Calu3 (cell line): ENCODE results near the gene CYB561D1. TPM values are rescaled to one million over a fixed set of nuclear protein-coding genes. Genes with fewer than 3 reads are reported as not detected.

Experiments used
- BruUV-seq: library from RNA; stranded (reverse); fragments of 400-500 nt; replicated peaks from 2 replicates; lab custom pipeline; 2021; lab: Mats Ljungman, UMichigan
- CTCF ChIA-PET: fragments of 300-600 bp; sonication (Branson Sonifier 250); formaldehyde crosslinking; loops from one replicate; lab custom pipeline; 2022; ENCODE audit warnings: antibody characterized with exemption; lab: Charles Lee
- DNase-seq: peaks from one replicate; pipeline ENCODE4 v3.0.0; 2022
- H3K27ac Mint-ChIP-seq: one replicate; pipeline ENCODE4 v1.8.0; 2022; ENCODE audit warnings: mixed read lengths; ENCODE audit not compliant: unreplicated experiment
- H3K27me3 Mint-ChIP-seq: one replicate; pipeline ENCODE4 v1.8.0; 2022; ENCODE audit warnings: mixed read lengths; ENCODE audit not compliant: unreplicated experiment
- H3K36me3 Mint-ChIP-seq: one replicate; pipeline ENCODE4 v1.8.0; 2022; ENCODE audit warnings: mild to moderate bottlenecking, moderate library complexity, mixed read lengths; ENCODE audit not compliant: insufficient read depth, unreplicated experiment
- H3K4me1 Mint-ChIP-seq: one replicate; pipeline ENCODE4 v1.8.0; 2022; ENCODE audit warnings: mild to moderate bottlenecking, low read depth, mixed read lengths; ENCODE audit not compliant: unreplicated experiment
- H3K4me3 Mint-ChIP-seq: one replicate; pipeline ENCODE4 v1.8.0; 2022; ENCODE audit warnings: mild to moderate bottlenecking, low read depth, moderate library complexity, mixed read lengths; ENCODE audit not compliant: unreplicated experiment
- H3K9me3 Mint-ChIP-seq: one replicate; pipeline ENCODE4 v1.8.0; 2022; ENCODE audit warnings: low read depth, mixed read lengths; ENCODE audit not compliant: unreplicated experiment
- intact Hi-C: fragments of 100-400 bp; cut with micrococcal nuclease; formaldehyde crosslinking; loops from one replicate; pipeline ENCODE4 v1.10.0; 2022; ENCODE audit not compliant: unreplicated experiment
- total RNA-seq: library from RNA; stranded (reverse); gene quantifications from 2 replicates; pipeline ENCODE4 v1.2.3, GENCODE V29; 2022
- TF ChIP-seq, protein P1 (sequence below): fragments of 200-600 bp; IDR thresholded peaks from one replicate; pipeline ENCODE4 v1.8.0; 2022; ENCODE audit warnings: antibody characterized with exemption; ENCODE audit not compliant: unreplicated experiment

The CYB561D1 gene
- total RNA-seq, 1 experiment from 2014 or later: 9.0 TPM

DNA sequence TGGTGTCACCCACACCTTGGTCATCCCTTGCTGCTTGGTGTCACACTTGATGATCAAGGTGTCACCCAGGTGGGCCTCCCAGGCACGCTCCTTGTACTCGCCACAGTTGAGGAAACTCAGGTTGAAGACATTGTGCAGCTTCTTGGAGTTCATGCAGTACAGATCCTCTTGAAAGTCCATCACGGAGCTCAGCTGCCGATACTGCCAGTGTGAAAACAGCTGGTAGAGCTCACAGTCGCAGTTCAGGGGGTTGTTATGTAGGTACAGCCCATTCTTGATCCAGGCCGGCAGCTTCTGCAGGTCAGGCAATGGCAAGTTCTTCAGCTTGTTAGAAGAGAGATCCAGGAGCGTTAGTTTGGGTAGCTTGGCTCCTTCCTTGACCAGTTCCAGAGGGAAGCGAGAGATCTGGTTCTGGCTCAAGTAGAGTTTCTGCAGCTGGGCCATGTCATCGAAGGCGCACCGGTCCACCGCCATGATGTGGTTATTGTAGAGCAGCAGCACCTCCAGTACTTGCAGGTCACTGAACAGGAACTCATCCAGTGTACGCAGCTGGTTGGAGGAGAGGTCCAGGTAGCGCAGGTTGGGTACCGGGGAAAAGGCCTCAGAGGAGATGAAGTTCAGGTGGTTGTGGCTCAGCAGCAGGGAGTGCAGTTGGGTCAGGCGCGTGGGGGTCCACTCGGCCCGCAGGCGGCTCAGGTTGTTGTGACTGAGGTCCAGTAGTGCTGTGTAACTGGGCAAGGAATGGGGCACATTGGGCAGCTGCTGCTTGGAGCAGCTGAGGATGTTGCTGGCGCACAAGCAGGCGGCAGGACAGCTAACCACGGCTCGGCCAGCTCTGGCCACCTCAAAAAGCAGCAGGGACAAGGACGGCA lies 14.3 kb downstream of the CYB561D1 start:
- H3K9me3 Mint-ChIP-seq: no peaks in the 10 kb centered on the region

DNA sequence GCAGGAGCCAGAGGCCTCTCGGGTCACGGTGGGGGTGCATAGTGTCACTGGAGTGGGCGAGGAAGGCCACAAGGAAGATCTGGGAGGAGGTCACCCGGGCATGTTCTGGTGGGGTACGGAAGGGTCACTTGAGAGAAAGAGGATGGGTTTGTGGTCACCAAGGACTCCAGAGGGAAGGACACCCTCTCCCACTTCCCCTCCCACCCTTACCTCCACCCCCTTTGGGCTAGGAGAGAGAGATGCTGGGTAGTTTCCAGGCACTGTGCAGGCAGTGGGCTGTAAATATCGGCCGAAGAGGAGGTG lies 14.9 kb downstream of the CYB561D1 start:
- DNase-seq: no peak
- CTCF ChIA-PET: no interaction called here
- H3K27ac Mint-ChIP-seq: peak overlapping the region; percentile 58
- H3K36me3 Mint-ChIP-seq: no peaks in the 10 kb centered on the region
- no peaks in the 10 kb centered on the region for H3K9me3 Mint-ChIP-seq
- TF ChIP-seq, protein P1, sequence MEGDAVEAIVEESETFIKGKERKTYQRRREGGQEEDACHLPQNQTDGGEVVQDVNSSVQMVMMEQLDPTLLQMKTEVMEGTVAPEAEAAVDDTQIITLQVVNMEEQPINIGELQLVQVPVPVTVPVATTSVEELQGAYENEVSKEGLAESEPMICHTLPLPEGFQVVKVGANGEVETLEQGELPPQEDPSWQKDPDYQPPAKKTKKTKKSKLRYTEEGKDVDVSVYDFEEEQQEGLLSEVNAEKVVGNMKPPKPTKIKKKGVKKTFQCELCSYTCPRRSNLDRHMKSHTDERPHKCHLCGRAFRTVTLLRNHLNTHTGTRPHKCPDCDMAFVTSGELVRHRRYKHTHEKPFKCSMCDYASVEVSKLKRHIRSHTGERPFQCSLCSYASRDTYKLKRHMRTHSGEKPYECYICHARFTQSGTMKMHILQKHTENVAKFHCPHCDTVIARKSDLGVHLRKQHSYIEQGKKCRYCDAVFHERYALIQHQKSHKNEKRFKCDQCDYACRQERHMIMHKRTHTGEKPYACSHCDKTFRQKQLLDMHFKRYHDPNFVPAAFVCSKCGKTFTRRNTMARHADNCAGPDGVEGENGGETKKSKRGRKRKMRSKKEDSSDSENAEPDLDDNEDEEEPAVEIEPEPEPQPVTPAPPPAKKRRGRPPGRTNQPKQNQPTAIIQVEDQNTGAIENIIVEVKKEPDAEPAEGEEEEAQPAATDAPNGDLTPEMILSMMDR: no peak
- BruUV-seq: no TSS peak
- H3K4me3 Mint-ChIP-seq: peak overlapping the region; percentile 64
- peaks cover 40% of the 10 kb centered on the region for H3K27me3 Mint-ChIP-seq
- peaks cover 9% of the 10 kb centered on the region for H3K4me1 Mint-ChIP-seq
- intact Hi-C loops: no loop called here

More for the DNA sequence above, 14.3 kb downstream of the CYB561D1 start:
- TF ChIP-seq, protein P1: no peak
- H3K4me3 Mint-ChIP-seq: peak overlapping the region; percentile 64
- H3K4me1 Mint-ChIP-seq: peaks cover 9% of the 10 kb centered on the region
- CTCF ChIA-PET: interaction anchor here (0.5 kb wide), 1 partner anchor 12 kb away, joined by 8 read pairs; no protein-coding TSS in a partner anchor
- peaks cover 40% of the 10 kb centered on the region for H3K27me3 Mint-ChIP-seq
- BruUV-seq: no TSS peak
- no peaks in the 10 kb centered on the region for H3K36me3 Mint-ChIP-seq
- no peak for DNase-seq
- intact Hi-C loops: no loop called here
- H3K27ac Mint-ChIP-seq: no peak overlapping the region

DNA sequence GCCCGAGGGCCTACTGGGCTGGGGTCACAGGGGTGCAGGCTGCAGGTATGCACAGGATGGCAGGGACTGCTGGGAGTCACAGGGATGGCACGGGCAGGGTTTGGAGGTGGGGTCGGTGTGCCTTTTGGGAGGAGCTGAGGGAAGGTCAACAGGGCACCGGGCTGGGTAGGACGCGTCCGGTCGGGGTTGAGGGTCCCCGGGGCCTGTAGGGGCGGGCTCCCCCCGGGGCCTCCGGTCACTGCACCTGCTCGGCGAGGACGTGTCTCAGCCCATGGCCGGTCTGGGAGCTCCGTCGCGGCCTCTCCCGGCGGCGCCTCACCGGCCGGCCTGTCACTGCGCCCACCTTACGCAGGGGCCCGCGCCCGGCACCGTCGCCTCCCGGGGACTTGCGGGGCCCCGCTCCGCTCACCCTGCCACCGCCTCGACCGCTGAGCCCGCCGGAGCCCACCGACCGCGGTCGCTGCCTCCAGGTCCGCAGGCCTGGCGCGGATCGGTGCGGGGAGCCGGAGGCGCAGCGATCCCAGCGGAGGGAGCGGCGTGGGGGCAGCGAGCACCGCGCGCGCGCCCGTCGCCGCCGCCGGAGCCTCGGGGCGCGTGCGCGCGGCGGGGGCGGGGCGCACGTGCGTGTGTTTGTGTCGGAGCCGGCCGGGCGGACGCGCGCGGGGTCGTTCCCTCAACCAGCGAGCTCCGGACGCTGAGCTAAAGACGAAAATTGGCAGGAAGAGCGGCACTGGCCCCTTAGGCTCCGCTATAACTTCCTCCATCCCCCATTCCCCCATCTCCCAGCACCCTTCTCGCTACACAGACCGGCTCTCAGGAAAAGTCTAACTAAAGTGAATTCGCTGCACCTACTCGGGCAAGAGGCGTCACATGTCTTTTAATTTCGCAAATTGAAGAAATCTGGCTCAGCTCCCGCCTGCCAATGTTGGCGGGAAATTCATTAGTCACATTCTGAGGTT lies 15.6 kb downstream of the CYB561D1 start, which contains the start of gene AMIGO1:
Gene AMIGO1 (minus strand): TSS at position 552 of the 959 bp plus-strand sequence. CDS start 815 bp downstream, outside the sequence.
- peak; percentile 48 for DNase-seq
- Mint-ChIP-seq H3K9me3 (no peaks in the 10 kb centered on the region), H3K27me3 (peaks cover 40% of the 10 kb centered on the region), H3K4me1 (peaks cover 9% of the 10 kb centered on the region), H3K27ac (peak within 1 kb of the TSS; percentile 58), H3K4me3 (peak within 1 kb of the TSS; percentile 64), H3K36me3 (no peaks in the 10 kb centered on the region)
- CTCF ChIA-PET: interaction anchor here (0.6 kb wide), 1 partner anchor 10 kb away, joined by 3 read pairs; no protein-coding TSS in a partner anchor
- TF ChIP-seq, protein P1: no peak
- BruUV-seq: no TSS peak
- intact Hi-C loops: no loop called here

DNA sequence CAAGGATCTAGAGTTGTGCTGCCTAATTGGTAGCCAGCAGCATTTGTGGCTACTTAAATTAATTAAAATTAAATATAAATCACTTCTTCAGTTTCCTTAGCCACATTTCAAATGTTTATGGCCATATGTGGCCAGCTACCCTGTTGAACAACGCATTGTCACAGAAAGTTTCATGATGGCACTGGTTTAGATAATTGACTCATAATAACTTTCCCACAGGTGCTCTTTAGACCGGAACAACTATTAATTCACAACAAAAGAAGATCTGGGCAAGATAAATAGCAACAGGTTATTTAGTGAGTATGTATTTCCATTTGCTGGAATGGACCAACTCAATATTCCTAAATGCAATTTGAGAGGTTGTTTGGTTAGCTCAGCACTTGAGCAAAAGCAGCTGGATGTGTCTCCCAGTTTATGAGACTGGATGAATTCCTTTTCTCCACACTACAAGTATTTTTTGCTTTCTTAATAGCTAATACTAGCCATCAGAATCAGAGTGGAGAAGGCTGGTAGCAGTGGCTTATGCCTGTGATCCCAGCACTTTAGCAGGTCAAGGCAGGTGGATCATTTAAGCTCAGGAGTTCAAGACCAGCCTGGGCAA lies 19.3 kb downstream of the CYB561D1 start:
- intact Hi-C loops: no loop called here
- no peaks in the 10 kb centered on the region for H3K9me3 Mint-ChIP-seq
- H3K36me3 Mint-ChIP-seq: no peaks in the 10 kb centered on the region
- H3K27ac Mint-ChIP-seq: no peak overlapping the region
- H3K27me3 Mint-ChIP-seq: peaks cover 35% of the 10 kb centered on the region
- H3K4me3 Mint-ChIP-seq: no peak overlapping the region
- BruUV-seq: no TSS peak
- DNase-seq: no peak
- CTCF ChIA-PET: interaction anchor here (0.6 kb wide), 1 partner anchor 28 kb away, joined by 3 read pairs; no protein-coding TSS in a partner anchor
- H3K4me1 Mint-ChIP-seq: peaks cover 25% of the 10 kb centered on the region
- TF ChIP-seq, protein P1: no peak
